ENCODE data around the gene JAG1. TPM values are rescaled to one million over a fixed set of nuclear protein-coding genes. Genes with fewer than 3 reads are reported as not detected.
"Not testable (repeated sequence)": the region's sequence is repeated elsewhere in the genome, so short reads cannot be mapped to it uniquely, and the experiment has no call there.

JAG1 gene
- total RNA-seq, 1 donor from 2014 or later = 132 TPM

DNA sequence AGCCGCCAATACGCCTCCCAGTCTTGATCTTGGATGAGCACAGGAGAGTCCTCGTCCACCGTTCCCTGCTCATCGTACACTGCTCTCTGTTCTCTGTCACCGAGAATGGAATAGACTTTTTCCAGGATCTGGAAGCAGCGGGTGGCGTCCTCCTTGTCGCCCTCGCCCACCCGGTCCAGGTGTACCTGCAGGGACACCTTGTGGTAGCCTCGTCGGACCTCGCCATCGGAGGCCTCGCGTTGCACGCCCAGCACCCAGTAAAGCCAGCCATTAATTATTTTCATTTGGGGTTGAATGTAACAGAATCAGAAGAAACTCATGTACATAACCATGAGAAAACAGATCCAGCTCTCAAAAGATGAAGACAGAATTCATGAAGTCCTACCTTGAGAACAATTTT is 59.9 kb downstream of the JAG1 start:
- TF ChIP-seq, protein P1, sequence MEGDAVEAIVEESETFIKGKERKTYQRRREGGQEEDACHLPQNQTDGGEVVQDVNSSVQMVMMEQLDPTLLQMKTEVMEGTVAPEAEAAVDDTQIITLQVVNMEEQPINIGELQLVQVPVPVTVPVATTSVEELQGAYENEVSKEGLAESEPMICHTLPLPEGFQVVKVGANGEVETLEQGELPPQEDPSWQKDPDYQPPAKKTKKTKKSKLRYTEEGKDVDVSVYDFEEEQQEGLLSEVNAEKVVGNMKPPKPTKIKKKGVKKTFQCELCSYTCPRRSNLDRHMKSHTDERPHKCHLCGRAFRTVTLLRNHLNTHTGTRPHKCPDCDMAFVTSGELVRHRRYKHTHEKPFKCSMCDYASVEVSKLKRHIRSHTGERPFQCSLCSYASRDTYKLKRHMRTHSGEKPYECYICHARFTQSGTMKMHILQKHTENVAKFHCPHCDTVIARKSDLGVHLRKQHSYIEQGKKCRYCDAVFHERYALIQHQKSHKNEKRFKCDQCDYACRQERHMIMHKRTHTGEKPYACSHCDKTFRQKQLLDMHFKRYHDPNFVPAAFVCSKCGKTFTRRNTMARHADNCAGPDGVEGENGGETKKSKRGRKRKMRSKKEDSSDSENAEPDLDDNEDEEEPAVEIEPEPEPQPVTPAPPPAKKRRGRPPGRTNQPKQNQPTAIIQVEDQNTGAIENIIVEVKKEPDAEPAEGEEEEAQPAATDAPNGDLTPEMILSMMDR (IDR thresholded peaks at IDR 0.05; ENCODE audit: insufficient read depth, low read length, poor library complexity, severe bottlenecking) = no peak
- no peak for DNase-seq (ENCODE audit: low read depth)
- Histone ChIP-seq H3K27me3 (ENCODE audit: control insufficient read depth, insufficient read depth, low read length) (no peaks in the 10 kb centered on the region), H3K36me3 (ENCODE audit: control insufficient read depth, insufficient read depth, low read length) (peaks cover 1% of the 10 kb centered on the region), H3K4me3 (ENCODE audit: low read depth, low read length) (no peak overlapping the region)

DNA sequence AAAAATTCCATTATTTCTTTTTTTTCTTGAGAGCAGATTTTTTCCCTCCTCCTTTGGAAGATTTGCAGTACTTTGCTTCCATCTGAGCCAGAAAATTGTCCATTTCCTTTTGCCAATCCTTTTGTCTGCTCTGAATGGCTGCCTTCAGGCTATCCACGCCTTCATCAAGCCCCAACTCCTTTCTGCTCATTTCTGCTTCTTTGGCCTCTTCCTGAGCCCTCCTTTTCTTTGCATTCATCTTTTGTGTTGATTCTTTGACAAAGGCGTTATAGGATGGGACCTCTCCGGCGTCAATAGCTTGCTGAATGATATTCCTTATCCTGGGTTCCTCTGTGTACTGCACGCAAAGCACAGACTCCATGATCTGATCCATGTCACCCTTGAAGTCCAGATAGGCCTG is 60.4 kb downstream of the JAG1 start:
- H3K27me3 ChIP-seq (ENCODE audit: control insufficient read depth, insufficient read depth, low read length); H3K4me3 ChIP-seq (ENCODE audit: low read depth, low read length); H3K36me3 ChIP-seq (ENCODE audit: control insufficient read depth, insufficient read depth, low read length); DNase-seq (ENCODE audit: low read depth): not testable (repeated sequence)

DNA sequence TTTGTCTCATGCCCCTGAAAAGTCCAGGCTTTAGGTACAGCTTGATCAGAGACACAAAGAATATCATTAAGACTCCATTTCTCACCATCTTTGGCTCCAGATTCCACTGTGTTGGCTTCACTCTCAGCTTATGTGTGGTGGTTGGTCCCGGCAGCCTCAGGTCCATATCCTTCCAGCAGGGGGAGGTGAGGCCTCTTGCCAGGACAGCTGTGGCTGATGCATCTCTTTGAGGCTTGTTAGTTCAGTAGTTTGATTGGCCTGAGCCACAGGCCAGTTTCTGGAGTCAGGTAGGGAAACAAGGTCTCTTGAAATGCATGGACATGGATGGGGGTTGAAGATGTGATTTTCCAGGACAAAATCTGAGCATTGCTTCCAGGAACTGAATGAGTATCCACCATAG is 62.4 kb downstream of the JAG1 start:
- Histone ChIP-seq H3K4me3 (ENCODE audit: low read depth, low read length) (no peak overlapping the region), H3K36me3 (ENCODE audit: control insufficient read depth, insufficient read depth, low read length) (peaks cover 1% of the 10 kb centered on the region), H3K27me3 (ENCODE audit: control insufficient read depth, insufficient read depth, low read length) (no peaks in the 10 kb centered on the region)
- TF ChIP-seq, protein P1 (IDR thresholded peaks at IDR 0.05; ENCODE audit: insufficient read depth, low read length, poor library complexity, severe bottlenecking) = peak; percentile 44
- no peak for DNase-seq (ENCODE audit: low read depth)

DNA sequence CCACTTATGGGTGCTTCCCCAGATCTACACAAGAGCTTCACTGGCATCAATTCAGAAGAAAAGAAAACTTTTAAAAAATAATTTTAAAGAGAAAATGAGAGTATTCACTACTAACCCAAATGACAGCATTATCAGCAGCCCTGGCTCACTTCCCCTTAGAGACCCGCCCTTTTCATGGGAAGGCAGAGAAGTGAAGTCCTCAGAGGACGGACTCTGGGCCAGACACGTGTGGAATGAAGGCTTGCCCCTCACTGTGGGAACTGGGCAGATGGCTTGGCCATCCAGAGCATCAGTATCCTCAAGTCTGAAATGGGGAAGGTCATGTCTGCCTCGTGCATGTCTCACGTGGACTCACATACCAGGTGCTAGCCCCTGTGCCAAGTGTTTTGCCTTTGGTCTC is 63.5 kb downstream of the JAG1 start:
- TF ChIP-seq, protein P1 (IDR thresholded peaks at IDR 0.05; ENCODE audit: insufficient read depth, low read length, poor library complexity, severe bottlenecking) = no peak
- no peak for DNase-seq (ENCODE audit: low read depth)
- no peak overlapping the region for H3K4me3 ChIP-seq (ENCODE audit: low read depth, low read length)
- no peaks in the 10 kb centered on the region for H3K27me3 ChIP-seq (ENCODE audit: control insufficient read depth, insufficient read depth, low read length)
- peaks cover 1% of the 10 kb centered on the region for H3K36me3 ChIP-seq (ENCODE audit: control insufficient read depth, insufficient read depth, low read length)

DNA sequence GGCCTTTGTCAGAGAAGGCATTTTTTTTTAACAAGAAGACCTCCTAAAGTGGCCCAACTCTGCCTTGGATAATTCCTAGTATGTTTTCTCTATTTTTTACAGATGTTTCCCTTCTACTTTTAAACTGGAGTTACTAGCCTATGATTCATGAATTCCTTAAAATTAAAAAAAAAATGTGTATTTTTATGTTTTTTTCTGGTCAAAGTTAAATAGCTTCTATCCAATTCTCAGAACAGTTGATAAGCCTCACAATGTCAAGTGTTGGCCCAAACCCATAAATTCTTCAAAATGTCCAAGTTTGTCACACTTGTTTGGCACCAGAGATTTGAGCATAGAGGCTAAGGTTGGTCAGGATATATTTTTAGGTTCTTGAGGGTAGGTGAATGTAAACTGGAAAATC is 64.0 kb downstream of the JAG1 start:
- H3K4me3 ChIP-seq (ENCODE audit: low read depth, low read length) = no peak overlapping the region
- DNase-seq (ENCODE audit: low read depth) = no peak
- H3K36me3 ChIP-seq (ENCODE audit: control insufficient read depth, insufficient read depth, low read length) = peaks cover 1% of the 10 kb centered on the region
- no peaks in the 10 kb centered on the region for H3K27me3 ChIP-seq (ENCODE audit: control insufficient read depth, insufficient read depth, low read length)
- TF ChIP-seq, protein P1 (IDR thresholded peaks at IDR 0.05; ENCODE audit: insufficient read depth, low read length, poor library complexity, severe bottlenecking) = no peak

DNA sequence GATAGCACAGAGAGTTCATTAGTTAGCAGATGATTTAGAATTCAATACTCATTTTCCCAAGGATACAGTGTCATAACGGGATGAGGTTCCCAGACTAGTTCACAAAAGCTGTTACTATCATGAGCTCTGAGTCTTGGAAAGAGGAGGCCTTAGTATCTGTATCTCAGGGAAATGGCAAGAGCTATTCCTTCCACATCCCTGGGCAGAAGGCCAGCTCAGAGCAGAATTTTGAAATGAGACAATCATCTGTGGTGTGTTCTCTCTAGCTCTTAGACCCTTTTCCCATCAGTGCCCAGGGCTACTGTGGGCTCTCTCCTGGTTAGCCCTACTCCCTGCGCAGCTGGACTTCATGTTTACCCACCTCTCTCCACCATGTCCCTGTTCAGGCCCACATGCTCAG is 64.5 kb downstream of the JAG1 start:
- Histone ChIP-seq H3K27me3 (ENCODE audit: control insufficient read depth, insufficient read depth, low read length) (no peaks in the 10 kb centered on the region), H3K4me3 (ENCODE audit: low read depth, low read length) (no peak overlapping the region), H3K36me3 (ENCODE audit: control insufficient read depth, insufficient read depth, low read length) (peaks cover 1% of the 10 kb centered on the region)
- TF ChIP-seq, protein P1 (IDR thresholded peaks at IDR 0.05; ENCODE audit: insufficient read depth, low read length, poor library complexity, severe bottlenecking) = no peak
- no peak for DNase-seq (ENCODE audit: low read depth)
